ENCODE data around the gene STMP1. TPM values are rescaled to one million over a fixed set of nuclear protein-coding genes. Genes with fewer than 3 reads are reported as not detected.

Gene STMP1
- total and polyA plus RNA-seq, 2 of the 8 experiments (the other 6 are each of a cell fraction or from before 2014, with no cell fraction given): 22.7 to 36.7 TPM

DNA sequence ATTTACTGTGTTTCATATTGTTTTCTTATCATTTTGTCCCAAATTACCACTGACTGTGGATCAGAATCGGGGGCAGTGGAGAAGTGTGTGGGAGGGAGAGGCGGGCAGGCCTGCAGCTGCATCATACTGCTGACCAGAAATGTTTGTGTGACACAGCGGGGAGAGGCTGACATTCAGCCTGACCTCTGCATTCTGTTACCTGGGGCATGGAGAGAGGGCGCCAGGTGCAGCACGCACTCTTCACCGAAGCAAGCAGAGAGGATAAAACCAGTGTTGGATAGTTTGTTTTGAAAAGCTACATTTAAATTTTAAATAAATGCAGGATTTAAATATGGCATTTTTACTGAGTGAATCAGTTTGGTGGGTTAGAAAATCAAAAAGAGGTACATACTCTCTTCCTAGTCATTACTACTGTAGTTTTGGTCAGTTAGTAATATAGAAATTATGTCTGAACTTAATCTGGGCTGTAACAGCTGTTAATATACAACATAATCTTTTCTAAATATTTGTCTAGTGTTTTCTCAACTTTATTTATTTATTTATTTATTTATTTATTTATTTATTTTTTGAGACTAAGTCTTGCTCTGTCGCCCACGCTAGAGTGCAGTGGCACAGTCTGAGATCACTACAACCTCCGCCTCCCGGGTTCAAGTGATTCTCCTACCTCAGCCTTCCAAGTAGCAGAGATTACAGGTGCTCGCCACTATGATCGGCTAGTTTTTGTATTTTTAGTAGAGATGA, 8.8 kb upstream of the STMP1 start:
- FAIRE-seq: no peak
- Histone ChIP-seq H3K18ac (ENCODE audit: extremely low read depth, low read length) (no peak overlapping the region; the same call in 1 of the 2 replicates), H2BK20ac (ENCODE audit: low read length) (no peak overlapping the region), H2AK5ac (ENCODE audit: low read depth, low read length) (no peak overlapping the region), H3K27me3 (replicated peaks in 1 of 4; ENCODE audit: control insufficient read depth in 3 of 4, extremely low read depth in 1 of 4, insufficient read depth in 3 of 4, low read length in 3 of 4) (no peaks in the 10 kb centered on the region), H2BK15ac (ENCODE audit: low read length) (no peak overlapping the region), H3K23ac (ENCODE audit: insufficient read length) (no peak overlapping the region), H3K27ac (ENCODE audit: low read depth, low read length) (no peak overlapping the region), H3K56ac (replicated peaks; ENCODE audit: insufficient read length, low read depth, low read length) (no peak overlapping the region), H3K9ac (replicated peaks in 1 of 4; ENCODE audit: extremely low read depth in 1 of 4, low read depth in 3 of 4, low read length in 3 of 4) (no peak overlapping the region), H2AFZ (ENCODE audit: low read length) (no peak overlapping the region), H3K36me3 (ENCODE audit: control insufficient read depth in 2 of 4, insufficient read depth in 4 of 4, low read length in 3 of 4) (peaks cover 0 to 9% (median 4%) of the 10 kb centered on the region in 4 experiments; a peak in 3 of 8 replicates), H3K4ac (replicated peaks; ENCODE audit: insufficient read length, low read depth, low read length) (no peak overlapping the region), H3K14ac (ENCODE audit: insufficient read length) (no peak overlapping the region), H3K4me1 (replicated peaks in 1 of 4; ENCODE audit: control insufficient read depth in 3 of 4, insufficient read depth in 4 of 4, low read length in 3 of 4) (peaks cover 0 to 2% (median under 1%) of the 10 kb centered on the region in 4 experiments; a peak in 2 of 7 replicates), H2BK12ac (ENCODE audit: low read depth, low read length) (no peak overlapping the region), H4K5ac (ENCODE audit: insufficient read length, low read depth, low read length) (no peak overlapping the region), H3K23me2 (ENCODE audit: low read depth, low read length) (no peaks in the 10 kb centered on the region), H4K20me1 (replicated peaks in 1 of 2; ENCODE audit: control insufficient read depth in 1 of 2, insufficient read depth in 2 of 2, low read length in 2 of 2) (no peaks in the 10 kb centered on the region), H4K8ac (ENCODE audit: extremely low read depth, insufficient read depth, low read length) (no peak overlapping the region), H4K91ac (replicated peaks; ENCODE audit: insufficient read length, low read length) (no peak overlapping the region), H2BK120ac (replicated peaks; ENCODE audit: low read depth, low read length) (no peak overlapping the region), H3K9me3 (ENCODE audit: insufficient read depth in 2 of 2, low read depth in 1 of 2, low read length in 1 of 2) (no peaks in the 10 kb centered on the region), H2BK5ac (ENCODE audit: low read depth, low read length) (no peak overlapping the region), H3K79me2 (ENCODE audit: control insufficient read depth in 1 of 2, insufficient read depth in 2 of 2, low read length in 2 of 2) (no peaks in the 10 kb centered on the region), H3K4me2 (ENCODE audit: insufficient read depth in 1 of 2, low read depth in 2 of 2, low read length in 2 of 2) (peak overlapping the region in 1 of 2 experiments; percentile 5; a peak in 1 of 4 replicates), H3K79me1 (ENCODE audit: low read depth, low read length) (no peaks in the 10 kb centered on the region), H3K4me3 (ENCODE audit: extremely low read depth in 1 of 4, insufficient read depth in 2 of 4, low read depth in 3 of 4, low read length in 4 of 4) (no peak overlapping the region)
- DNase-seq (ENCODE audit: low read depth in 1 of 2, low spot score in 2 of 2): no peak
- WGBS, 2 experiments (ENCODE audit: extremely low coverage in 1 of 2, insufficient coverage in 1 of 2, insufficient read length in 1 of 2, insufficient replicate concordance in 2 of 2, low coverage in 1 of 2, low lambda C conversion rate in 2 of 2, missing lambda C conversion rate in 1 of 2): 84% methylated on average over 12 of the region's 12 CpGs; no CpG with 5 or more reads in 1 of the 2 experiments
- POLR2A ChIA-PET (ENCODE audit: partially characterized antibody): no interaction called here
- CTCF ChIA-PET (ENCODE audit: partially characterized antibody): interaction anchor here (0.9 to 1.6 kb wide), 3 partner anchors 9 to 83 kb away, joined by 3 to 6 read pairs (median 4); no protein-coding TSS in a partner anchor
- no peak for TF ChIP-seq JUN (IDR thresholded peaks at IDR 0.05; ENCODE audit: low read depth, low read length)
- TF ChIP-seq TEAD4 (IDR thresholded peaks at IDR 0.05; ENCODE audit: low read depth, low read length): 0 out of 2 replicates have a peak, but pooled peaks have one; percentile 7
- TF ChIP-seq EGR1 (IDR thresholded peaks at IDR 0.05; ENCODE audit: borderline replicate concordance, low read depth, low read length): no peak

Measured in H1 (cell line).